NCI-H2107 (cell line): Measurements from ENCODE around the gene FJX1.
"Not testable (repeated sequence)": the region's sequence is repeated elsewhere in the genome, so short reads cannot be mapped to it uniquely, and the experiment has no call there.

Experiments used
- DNase-seq: peaks from one replicate; lab custom pipeline; 2025; lab: John Stamatoyannopoulos, UW

Gene FJX1

DNA sequence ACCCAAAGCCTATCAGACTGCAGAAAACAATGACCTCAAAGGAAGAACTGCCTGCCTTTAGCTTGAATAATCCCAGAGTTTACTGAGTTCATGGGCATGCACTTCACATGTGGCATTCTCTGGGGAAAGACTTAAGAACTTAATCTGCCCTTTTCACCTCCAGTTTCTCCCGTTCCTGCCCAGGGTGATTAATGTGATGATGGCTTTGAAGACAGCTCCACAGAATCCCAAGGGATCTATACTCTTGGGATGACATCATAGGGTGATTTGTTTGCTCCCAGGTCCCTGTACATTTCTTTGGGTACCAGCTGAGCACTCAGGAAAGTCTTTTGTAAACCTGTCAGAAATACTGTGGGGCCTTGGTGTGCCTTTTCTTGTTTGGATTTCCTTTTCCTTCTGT lies 14.0 kb downstream of the FJX1 start:
- no peak for DNase-seq

DNA sequence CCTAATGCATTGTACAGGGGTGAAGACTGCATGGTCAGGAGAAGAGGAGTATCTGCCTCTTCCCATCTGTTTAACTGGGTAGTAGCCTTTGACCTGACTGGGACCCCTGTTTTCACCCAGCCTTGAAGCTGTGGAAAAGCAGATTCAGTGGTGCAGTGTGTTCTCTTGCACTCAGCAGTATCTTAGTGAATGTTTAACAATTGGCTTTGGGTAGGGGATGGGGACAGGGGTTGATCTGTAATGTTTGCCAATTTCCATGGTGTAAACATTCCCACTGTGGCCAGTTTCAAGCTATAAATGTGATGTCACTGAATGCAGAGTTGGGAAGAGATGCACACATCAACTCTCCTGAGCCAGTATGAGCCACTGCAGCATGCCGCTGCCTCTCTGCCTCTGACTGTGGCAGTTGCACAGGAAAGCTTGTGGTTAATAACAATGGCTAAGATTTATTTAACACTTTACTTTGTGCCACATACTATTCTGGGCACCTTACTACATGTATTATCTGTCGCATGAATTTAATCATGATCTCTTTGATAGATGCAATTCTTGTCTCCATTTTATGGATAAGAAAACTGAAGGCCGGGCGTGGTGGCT lies 15.7 kb downstream of the FJX1 start:
- no peak for DNase-seq

DNA sequence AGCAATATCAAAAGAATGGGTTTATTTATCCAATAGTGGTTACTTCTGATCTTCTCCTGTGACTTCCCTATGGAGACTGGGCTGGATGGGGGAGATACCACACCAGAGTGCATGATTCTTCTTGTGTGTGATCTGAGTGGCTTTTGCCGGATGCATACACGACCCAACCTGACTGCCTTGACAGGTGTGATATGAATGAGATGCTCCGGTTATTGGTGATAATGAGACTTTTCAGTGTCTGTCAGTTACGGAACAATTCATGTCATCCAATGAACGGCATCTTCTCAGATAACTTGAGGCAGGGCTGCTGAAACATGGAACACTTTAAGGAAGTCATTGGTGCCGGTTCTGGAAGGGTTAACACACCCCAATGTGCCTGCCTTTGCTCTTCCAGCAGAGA lies 17.7 kb downstream of the FJX1 start:
- DNase-seq: no peak

DNA sequence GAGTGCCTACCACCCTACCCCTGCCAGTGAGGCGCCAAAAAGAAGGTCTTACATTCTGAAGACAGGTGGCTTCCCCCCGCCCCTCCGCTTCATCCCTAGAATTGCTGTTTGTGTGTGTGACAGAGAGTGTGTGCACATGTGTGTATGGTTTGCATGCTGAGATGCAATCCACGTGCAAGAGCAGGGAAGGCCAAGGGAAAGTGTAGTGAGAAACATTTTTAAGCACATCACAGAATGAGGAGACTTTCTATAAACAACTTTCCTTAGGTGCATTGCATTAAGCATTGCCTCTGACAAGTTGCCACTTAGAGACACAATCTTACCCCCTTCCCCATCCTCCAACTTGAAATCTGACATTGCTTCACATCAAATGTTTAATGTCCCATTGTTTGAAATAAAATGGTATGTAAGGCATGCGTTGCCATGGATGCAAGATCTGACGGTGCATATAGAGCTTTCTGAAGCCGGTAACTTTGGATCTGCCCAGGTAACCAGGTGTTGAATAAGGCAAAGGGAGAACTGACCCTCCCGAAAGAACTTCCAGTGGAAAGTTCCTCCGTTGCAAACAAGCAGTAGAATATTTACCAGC lies 21.4 kb downstream of the FJX1 start:
- DNase-seq: no peak

DNA sequence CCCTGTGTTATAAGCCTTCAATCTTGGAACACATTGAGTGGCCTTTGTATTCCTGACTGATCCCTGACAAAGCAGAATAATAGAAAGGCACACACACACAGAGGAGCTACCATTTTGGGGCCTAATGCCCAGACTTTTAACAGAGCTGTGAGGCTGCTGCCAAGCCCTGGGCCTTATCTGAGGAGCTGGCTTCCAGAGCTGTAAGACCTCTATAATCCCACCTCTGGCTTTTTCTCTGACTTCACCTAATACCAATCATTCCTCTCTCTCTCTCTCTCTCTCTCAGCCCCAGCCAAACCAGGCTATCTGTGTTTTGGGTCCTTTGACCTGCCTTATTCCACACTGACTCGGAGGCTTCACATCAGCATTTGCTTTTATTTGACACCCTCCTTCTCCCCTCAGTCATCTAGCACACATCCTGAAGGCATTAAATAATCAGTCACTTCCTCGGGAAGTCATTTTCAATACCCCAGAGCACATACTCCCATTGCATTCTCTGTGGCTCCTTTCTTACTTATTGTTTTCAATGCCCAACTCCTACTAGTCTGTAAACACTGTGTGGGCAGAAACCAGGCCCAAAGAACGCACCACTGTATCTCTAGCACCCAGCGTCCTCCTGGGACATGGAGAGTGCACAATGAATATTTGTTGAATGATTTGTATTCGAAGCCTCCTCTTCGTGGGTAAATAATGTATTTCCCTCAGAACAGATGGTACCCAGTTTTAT lies 23.1 kb downstream of the FJX1 start:
- no peak for DNase-seq

DNA sequence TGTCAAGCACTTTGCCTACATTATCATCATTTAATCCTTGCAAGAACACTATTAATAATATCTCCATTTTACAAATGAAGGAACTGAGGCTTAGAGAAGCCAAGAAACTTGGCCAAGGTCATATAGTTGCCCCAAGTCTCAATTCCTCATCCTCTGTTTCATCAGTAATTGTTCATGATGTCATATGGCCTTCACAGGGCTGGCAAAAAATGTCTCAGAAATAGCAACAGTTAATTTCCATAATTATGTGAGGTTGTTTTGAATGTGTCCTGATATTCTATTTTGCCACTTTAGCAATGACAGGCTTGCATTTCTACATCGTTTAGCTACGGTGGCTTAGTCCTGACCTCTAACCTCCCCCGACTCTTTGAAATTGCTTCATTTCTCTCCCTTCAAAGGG lies 23.7 kb downstream of the FJX1 start:
- no peak for DNase-seq

DNA sequence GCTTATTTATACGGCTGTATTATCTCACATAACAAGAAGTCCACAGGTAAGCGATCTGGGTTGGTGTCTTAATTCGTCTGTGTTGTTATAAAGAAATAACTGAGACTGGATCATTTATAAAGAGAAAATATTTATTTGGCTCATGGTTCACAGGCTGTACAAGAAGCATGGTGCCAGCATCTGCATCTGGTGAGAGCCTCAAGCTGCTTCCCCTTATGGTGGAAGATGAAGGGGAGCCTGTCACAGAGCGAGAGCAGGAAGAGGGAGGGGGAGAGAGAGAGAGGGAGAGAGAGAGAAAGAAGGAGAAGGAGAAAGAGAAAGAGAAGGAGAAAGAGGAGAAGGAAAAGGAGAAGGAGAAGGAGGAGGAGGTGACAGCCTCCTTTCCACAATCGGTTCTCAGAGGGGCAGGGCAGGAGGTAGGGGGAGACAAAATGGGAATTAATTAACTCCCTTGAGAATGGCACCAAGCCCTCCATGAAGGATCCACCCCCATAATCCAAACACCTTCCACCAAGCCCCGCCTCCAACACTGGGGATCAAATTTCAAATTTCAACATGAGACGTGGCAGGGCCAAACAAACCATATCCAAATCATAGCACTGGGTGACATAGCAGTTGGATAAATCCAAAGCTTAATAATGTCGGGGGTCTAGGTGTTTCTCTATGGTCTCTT lies 29.3 kb downstream of the FJX1 start:
- DNase-seq: no peak

DNA sequence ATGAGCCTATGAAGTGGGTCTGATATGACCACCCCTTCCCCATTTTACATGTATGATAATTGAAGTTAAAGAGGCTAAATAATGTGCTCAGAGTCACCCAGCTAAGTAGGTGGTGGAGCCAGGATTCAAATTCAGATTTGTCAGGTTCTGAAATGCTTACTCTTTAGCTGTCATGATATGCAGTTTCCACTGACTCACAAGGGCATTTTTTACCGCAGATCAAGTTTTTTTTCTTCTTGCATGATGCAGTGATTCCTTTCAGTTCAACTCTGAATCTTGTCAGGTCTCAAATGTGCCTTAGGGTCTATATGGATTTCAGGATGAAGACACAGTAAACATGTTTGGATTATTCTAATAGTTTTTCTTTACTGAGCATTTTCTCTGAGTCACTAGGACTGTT lies 31.7 kb downstream of the FJX1 start:
- no peak for DNase-seq

DNA sequence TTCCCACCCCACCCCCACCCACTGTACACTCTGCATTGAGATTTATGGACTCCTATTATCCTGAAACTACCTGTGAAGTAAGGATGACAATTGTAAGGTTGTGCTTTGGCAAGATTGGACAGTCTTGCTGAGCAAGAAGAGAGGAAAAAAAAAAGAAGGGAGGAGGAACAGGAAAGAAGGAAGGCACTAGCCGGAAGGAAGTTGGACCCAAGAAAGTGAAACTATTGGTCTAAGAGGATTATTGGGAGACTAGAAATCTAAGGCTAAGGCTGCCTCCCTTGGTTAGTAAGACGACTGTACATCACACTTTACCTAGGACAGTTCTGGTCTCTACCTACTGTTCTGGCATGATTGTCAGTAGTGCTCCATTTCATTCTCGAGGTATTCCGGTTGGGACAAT lies 32.2 kb downstream of the FJX1 start:
- DNase-seq: no peak

DNA sequence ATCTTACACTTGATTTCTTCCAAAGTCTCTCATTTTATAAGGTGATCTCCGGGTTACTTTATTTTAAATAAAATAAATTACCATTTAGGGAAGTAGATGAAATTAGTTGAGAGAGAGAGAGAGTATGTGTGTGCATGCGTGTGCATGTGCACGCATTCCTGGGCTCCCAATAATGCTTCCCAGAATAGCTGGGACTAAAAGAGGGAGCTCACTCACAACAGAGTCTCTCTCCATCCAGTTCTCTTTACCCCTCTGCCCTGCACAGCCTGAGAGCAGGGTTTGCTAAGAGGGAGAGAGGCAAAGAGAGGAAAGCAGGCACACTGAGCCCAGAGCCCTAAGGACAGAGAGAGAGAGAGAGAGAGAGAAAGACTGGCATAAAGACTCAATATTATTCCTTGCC lies 33.0 kb downstream of the FJX1 start:
- no peak for DNase-seq

DNA sequence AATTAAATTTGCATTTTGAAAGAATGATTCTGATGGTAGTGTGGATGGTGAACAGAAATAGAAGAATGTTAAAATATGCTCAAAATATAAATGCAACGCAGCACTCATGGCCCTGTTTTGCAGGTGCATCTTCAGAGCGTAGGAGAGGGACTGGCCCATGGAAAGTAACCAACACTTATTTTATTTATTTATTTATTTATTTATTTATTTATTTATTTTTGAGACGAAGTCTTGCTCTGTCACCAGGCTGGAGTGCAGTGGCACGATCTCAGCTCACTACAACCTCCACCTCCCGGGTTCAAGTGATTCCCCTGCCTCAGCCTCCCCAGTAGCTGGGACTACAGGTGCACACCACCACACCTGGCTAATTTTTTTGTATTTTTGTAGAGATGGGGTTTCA lies 34.5 kb downstream of the FJX1 start:
- DNase-seq: not testable (repeated sequence)

DNA sequence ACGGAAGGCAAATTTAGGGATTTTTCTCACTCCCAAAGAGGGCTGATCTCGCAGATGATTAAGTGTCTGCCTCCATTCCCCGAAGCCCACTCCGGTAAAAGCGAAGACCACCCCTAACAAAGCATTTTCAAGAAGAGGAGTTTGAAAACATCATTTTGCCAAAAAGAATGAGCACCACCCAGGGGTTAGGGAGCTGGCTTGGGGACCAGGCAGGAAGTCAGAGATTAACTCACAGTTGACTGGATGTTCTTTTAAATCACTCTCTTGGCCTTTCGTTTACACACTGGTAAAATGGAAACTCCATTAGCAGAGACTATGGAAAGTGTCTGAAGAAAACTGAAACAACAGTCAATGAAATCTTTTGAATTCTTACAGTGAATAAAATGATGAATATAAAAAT lies 36.5 kb downstream of the FJX1 start:
- DNase-seq: no peak

DNA sequence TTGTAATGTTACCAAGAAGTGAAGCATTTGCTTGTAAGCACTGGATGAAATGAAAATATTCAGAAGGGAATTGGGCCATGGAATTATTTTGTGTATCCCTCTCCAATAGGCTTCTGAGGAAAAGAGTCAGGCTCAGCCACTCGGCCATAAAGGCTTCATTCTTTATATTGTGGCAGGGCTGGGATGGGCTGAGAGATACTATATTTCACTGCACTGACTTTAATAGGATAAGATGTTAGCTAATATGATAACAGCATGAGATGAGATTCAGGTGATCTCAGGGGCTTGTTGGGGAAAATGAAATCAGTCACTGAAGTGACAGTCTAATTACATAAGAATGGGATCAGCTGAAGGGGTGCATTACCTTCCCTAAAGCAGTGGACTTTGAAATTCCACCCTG lies 37.0 kb downstream of the FJX1 start:
- DNase-seq: no peak

DNA sequence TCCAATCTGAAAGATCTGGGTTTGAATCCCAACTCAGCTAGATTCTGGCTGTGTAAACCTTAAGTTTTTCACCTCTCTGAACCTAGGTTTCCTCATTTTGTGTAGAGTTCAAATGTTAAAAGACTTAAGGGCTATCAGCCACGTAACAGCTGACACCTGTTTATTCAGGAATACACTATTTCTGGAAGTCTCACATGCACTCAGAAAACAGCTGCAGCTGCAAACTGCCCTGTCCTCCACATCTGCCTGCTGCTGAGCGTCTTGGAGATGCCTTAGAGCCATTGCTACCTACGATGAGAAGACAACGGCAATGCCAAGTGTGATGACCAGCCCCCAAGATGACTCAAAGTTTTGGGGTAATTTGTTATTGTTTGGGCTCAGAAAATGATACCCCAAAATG lies 37.6 kb downstream of the FJX1 start:
- DNase-seq: no peak

DNA sequence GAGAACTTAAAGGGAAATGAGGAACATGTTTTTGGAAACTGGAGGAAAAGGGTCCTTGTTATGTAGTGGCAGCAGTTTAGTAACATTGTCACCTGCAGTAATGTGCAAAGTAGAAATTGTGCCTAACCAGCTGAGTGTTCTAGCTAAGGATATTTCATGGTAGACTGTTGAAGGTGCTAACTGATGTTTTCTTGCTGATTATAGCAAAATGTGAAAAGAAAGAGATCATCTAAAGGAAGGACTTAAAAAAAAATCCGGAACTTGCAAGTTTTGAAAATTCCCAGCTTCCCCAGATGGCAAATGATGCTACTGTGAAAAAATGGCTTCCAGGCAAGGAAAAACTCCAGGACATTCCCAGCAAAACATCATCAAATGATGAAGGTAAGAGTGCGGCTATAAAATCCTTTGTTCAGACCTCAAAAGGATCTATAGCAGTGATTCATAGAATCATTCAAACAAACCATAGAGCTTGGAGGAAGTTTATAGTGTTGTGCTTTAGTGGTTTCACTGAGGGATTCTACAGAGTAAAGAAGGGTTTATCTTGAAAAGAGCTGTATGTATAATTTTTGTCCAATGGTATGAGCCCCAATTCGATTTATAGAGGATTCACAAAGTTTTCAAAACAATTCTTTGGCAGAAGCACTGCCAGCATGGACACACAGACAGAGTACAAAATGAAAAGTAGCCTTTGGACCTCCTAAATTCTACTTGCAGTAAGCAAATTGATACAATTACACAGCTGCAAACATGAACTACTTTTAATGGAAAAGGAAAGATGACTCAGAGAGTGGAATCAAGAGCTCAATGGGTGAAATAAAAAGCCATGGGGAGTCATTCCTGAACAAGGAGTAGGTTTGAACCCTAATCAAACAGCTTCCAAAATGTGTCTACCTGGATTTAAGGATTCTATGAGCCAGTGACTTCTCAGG lies 40.0 kb downstream of the FJX1 start:
- DNase-seq: no peak

DNA sequence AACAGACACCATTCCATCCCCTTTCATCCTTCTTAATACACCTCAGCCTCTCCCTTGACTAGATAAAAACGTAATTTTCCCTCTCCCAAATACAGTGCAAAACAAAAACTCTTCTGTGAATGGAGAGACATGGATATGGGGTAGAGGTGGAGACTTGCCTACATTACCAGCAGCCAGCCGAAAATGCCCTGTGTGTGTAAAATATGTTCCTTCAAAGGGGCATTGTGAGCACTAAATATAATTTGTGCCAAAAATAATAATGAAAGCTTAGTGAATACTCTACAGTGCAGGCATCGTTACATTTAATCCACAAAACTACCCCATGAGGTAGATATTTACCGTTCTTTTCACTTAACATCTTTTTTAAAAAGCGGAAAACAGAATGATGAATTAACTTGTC lies 43.3 kb downstream of the FJX1 start:
- no peak for DNase-seq

DNA sequence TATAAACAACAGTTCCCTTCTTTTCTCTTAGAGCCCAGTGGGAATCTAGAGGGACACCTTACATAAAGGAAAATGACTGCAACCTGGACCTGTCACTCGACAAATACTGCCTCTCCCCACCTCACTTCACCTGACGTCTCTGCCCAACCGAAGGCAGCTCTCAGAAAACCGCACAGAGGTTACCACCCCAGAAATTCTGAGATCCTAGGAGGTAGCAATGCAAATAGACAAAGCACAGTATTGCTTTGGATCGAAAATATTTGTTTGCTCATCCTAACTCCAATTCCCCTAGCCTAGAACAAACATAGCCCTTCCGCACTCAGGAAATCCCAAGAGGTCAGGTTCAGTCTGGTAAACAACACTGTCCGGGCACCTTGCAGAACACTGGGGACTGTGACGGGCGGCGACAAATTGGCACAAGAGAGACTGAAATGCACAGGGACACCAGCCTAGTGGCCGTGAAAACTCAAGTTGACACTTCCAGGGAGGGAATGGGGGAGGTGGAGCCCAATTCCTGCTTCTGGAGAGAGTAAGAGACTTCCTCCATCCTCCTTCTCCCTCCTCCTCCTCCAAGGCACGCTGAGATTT lies 43.9 kb downstream of the FJX1 start:
- DNase-seq: peak; percentile 29

DNA sequence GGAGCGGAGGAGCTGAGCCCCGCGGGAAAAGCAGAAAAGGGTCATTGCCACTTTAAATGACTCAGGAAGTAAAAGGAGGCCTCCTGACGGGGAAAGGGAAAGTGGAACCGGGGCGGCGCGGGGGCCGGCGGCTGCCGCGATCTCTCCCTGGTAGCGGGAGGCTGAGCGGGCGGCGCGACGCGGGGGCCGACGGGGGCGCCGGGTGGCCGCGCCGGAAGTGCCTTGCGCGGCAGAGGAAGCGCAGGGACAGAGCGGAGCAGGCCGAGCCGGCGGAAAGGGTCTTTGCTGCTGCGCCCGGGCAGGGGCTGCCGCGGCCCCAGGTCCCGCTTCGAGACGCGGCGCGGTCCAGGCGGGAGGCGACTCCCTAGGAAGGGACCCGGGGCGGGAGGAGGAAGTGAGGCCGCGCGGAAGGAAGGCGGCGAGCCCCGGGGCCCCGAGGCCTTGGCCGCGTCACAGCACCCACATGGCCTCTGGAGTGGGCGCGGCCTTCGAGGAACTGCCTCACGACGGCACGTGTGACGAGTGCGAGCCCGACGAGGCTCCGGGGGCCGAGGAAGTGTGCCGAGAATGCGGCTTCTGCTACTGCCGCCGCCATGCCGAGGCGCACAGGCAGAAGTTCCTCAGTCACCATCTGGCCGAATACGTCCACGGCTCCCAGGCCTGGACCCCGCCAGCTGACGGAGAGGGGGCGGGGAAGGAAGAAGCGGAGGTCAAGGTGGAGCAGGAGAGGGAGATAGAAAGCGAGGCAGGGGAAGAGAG lies 44.6 kb downstream of the FJX1 start, which contains the start of gene TRIM44:
Gene TRIM44, plus strand, starts transcription at position 127 of the 759 bp plus-strand sequence. Its CDS starts 337 bp downstream, at position 464.
- peak; percentile 28 for DNase-seq

DNA sequence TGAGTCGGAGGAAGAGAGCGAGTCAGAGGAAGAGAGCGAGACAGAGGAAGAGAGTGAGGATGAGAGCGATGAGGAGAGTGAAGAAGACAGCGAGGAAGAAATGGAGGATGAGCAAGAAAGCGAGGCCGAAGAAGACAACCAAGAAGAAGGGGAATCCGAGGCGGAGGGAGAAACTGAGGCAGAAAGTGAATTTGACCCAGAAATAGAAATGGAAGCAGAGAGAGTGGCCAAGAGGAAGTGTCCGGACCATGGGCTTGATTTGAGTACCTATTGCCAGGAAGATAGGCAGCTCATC lies 45.1 kb downstream of the FJX1 start:
- DNase-seq: no peak

DNA sequence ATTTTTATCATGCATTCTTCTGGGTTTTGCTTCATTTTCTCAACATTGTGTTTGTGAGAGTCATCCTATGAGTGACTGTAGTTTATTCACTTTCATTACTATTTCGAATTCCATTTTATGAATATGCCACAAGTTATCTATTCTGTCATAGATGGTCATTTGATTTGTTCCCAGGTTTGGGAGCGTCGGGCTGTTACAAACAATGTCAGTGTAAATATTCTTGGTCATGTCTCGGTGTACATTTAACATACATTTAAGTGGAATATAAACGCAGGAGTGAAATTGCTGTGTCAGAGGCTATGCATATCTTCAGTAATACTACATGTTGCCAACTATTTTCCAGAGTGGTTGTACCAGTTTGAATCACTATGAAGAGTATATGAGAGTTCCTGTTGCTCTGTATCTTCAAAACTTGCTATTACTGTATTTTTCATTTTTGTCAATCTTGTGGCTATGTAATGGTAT lies 46.7 kb downstream of the FJX1 start:
- DNase-seq: no peak

DNA sequence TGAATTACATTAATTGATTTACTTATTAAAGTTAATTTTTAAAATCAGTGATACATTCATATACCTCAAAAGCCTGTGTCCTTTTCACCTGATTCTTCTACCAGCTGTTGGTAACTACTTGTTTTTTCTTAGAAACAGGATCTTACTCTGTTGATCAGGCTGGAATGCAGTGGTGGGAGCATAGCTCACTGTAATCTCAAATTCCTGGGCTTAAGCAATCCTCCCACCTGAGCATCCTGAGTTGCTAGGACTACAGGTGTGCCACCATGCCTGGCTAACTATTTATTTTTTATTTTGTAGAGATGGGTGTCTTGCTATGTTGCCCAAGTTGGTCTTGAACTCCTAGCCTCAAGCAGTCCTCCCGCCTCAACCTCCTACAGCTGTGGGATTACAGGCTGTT lies 49.0 kb downstream of the FJX1 start:
- DNase-seq: no peak
